Neural cell (in vitro differentiated cells): ENCODE measurements around the gene ZNF407. TPM values are rescaled to one million over a fixed set of nuclear protein-coding genes. Genes with fewer than 3 reads are reported as not detected.

ENCODE experiments used
- H2AFZ ChIP-seq: fragments of 200-600, 300-800 bp; sonication (generic), shearing (Covaris generic); 2 replicates; pipeline ENCODE4 v1.6.0; 2014; ENCODE audit warnings: low read depth, mild to moderate bottlenecking, antibody characterized with exemption, low read length, moderate library complexity
- H3F3A ChIP-seq: fragments of 200-600 bp; shearing (Covaris generic); 2 replicates; pipeline ENCODE4 v1.6.1; 2016; ENCODE audit warnings: mild to moderate bottlenecking, moderate library complexity, mixed read lengths, antibody characterized with exemption, low read length; ENCODE audit not compliant: insufficient read depth, poor library complexity, severe bottlenecking
- H3K27ac ChIP-seq: fragments of 200-600, 300-800 bp; sonication (generic), shearing (Covaris generic); 2 replicates; pipeline ENCODE4 v1.5.1; 2014; ENCODE audit warnings: mild to moderate bottlenecking, low read length, moderate library complexity
- H3K27me3 ChIP-seq: fragments of 300-800, 200-600 bp; sonication (generic), shearing (Covaris generic); 2 replicates; pipeline ENCODE4 v1.6.0; 2014; ENCODE audit warnings: mild to moderate bottlenecking, low read depth, low read length, moderate library complexity; ENCODE audit not compliant: insufficient read depth
- H3K36me3 ChIP-seq: fragments of 300-800, 200-600 bp; sonication (generic), shearing (Covaris generic); 2 replicates; pipeline ENCODE4 v1.5.1; 2014; ENCODE audit warnings: mild to moderate bottlenecking, antibody characterized with exemption, low read length, moderate library complexity; ENCODE audit not compliant: insufficient read depth
- H3K4me2 ChIP-seq: fragments of 300-800, 200-600 bp; sonication (generic), shearing (Covaris generic); 2 replicates; pipeline ENCODE4 v1.6.0; 2014; ENCODE audit warnings: mild to moderate bottlenecking, low read length
- H3K4me3 ChIP-seq: fragments of 300-800, 200-600 bp; sonication (generic), shearing (Covaris generic); 2 replicates; pipeline ENCODE4 v1.5.1; 2014; ENCODE audit warnings: mild to moderate bottlenecking, low read length, moderate library complexity
- H3K79me2 ChIP-seq: fragments of 200-600 bp; shearing (Covaris generic); replicated peaks from 2 replicates; pipeline ENCODE4 v1.6.0; 2014; ENCODE audit warnings: mild to moderate bottlenecking, low read length, moderate library complexity; ENCODE audit not compliant: insufficient read depth
- H3K9ac ChIP-seq: fragments of 300-800, 200-600 bp; sonication (generic), shearing (Covaris generic); 2 replicates; pipeline ENCODE4 v1.6.1; 2016; ENCODE audit warnings: mild to moderate bottlenecking, low read length, mixed read lengths
- H3K9me2 ChIP-seq: fragments of 200-600 bp; shearing (Covaris generic); 2 replicates; pipeline ENCODE4 v1.6.1; 2016; ENCODE audit warnings: mild to moderate bottlenecking, low read length, mixed read lengths; ENCODE audit not compliant: insufficient read depth
- H3K9me3 ChIP-seq: fragments of 200-600, 300-800 bp; sonication (generic), shearing (Covaris generic); 2 replicates; pipeline ENCODE4 v1.6.1; 2016; ENCODE audit warnings: mild to moderate bottlenecking, mixed run types, low read length, moderate library complexity, mixed read lengths
- H4K20me1 ChIP-seq: fragments of 200-600 bp; shearing (Covaris generic); 2 replicates; pipeline ENCODE4 v1.6.1; 2016; ENCODE audit warnings: mild to moderate bottlenecking, mixed run types; ENCODE audit not compliant: insufficient read depth
- EZH2 ChIP-seq: fragments of 200-600, 300-800 bp; shearing (Covaris generic), sonication (generic); IDR thresholded peaks from 2 replicates; pipeline ENCODE4 v1.6.1; 2014; ENCODE audit warnings: antibody characterized with exemption, low read length, borderline replicate concordance, mild to moderate bottlenecking; ENCODE audit not compliant: insufficient read depth, poor library complexity, severe bottlenecking
- MXI1 ChIP-seq: fragments of 450-650 bp; conservative IDR thresholded peaks from 2 replicates; pipeline ENCODE4 v1.6.1; 2014; ENCODE audit warnings: antibody characterized with exemption, mild to moderate bottlenecking; ENCODE audit not compliant: poor library complexity, severe bottlenecking
- RAD21 ChIP-seq: fragments of 450-650 bp; conservative IDR thresholded peaks from 2 replicates; pipeline ENCODE4 v1.6.1; 2014; ENCODE audit warnings: antibody characterized with exemption, mild to moderate bottlenecking, moderate library complexity
- SMC3 ChIP-seq: fragments of 450-650 bp; conservative IDR thresholded peaks from 2 replicates; pipeline ENCODE4 v1.6.1; 2014; ENCODE audit warnings: antibody characterized with exemption, mild to moderate bottlenecking, moderate library complexity; ENCODE audit not compliant: poor library complexity
- TAF1 ChIP-seq: IDR thresholded peaks from 2 replicates; pipeline ENCODE4 v1.6.1; 2012; ENCODE audit warnings: low read depth
- polyA plus RNA-seq: library from polyadenylated mRNA; depleted of rRNA; stranded (reverse); fragments of >200 nt; gene quantifications from 2 replicates; pipeline ENCODE4 v1.2.3, GENCODE V29; 2014
- TF ChIP-seq, protein P1 (sequence below): fragments of 450-650 bp; IDR thresholded peaks from 2 replicates; pipeline ENCODE4 v1.5.1; 2014; ENCODE audit warnings: antibody characterized with exemption, mild to moderate bottlenecking, moderate library complexity; ENCODE audit not compliant: poor library complexity, severe bottlenecking
- TF ChIP-seq, protein P2 (sequence below): IDR thresholded peaks from 2 replicates; pipeline ENCODE4 v1.6.1; 2012; ENCODE audit warnings: borderline replicate concordance

ZNF407 gene
- polyA plus RNA-seq, 1 donor from 2014 or later, result 2.9 TPM

DNA sequence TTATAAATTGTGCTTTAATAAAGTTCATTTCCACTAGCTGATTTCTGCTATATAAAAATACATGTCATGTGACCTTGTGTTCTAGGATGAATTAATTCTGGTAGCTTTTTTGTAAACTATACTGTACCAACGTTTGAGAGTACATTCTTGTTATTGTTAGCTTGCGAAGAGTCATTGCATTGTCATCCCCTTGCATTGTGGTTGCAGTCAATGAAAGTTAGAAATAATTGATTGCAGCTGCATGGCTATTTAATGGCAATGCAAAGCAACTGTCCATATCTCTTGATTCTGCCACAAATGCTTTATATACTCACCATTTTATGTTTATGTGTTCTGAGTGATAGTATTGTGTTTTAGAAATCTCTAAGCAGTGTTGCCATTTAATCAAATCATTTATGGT lies 91.6 kb downstream of the ZNF407 start:
- Histone ChIP-seq H3K4me3 (no peak overlapping the region), H3K9me2 (no peaks in the 10 kb centered on the region), H3K79me2 (no peaks in the 10 kb centered on the region), H3K36me3 (no peaks in the 10 kb centered on the region), H3K4me2 (no peak overlapping the region), H3K9me3 (no peaks in the 10 kb centered on the region), H4K20me1 (no peaks in the 10 kb centered on the region), H3K27ac (no peak overlapping the region), H3K9ac (no peak overlapping the region), H3K27me3 (no peaks in the 10 kb centered on the region), H2AFZ (no peak overlapping the region), H3F3A (no peaks in the 10 kb centered on the region)
- TF ChIP-seq SMC3 (no peak), TAF1 (no peak), EZH2 (no peak)
- TF ChIP-seq, protein P1, sequence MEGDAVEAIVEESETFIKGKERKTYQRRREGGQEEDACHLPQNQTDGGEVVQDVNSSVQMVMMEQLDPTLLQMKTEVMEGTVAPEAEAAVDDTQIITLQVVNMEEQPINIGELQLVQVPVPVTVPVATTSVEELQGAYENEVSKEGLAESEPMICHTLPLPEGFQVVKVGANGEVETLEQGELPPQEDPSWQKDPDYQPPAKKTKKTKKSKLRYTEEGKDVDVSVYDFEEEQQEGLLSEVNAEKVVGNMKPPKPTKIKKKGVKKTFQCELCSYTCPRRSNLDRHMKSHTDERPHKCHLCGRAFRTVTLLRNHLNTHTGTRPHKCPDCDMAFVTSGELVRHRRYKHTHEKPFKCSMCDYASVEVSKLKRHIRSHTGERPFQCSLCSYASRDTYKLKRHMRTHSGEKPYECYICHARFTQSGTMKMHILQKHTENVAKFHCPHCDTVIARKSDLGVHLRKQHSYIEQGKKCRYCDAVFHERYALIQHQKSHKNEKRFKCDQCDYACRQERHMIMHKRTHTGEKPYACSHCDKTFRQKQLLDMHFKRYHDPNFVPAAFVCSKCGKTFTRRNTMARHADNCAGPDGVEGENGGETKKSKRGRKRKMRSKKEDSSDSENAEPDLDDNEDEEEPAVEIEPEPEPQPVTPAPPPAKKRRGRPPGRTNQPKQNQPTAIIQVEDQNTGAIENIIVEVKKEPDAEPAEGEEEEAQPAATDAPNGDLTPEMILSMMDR, result no peak

DNA sequence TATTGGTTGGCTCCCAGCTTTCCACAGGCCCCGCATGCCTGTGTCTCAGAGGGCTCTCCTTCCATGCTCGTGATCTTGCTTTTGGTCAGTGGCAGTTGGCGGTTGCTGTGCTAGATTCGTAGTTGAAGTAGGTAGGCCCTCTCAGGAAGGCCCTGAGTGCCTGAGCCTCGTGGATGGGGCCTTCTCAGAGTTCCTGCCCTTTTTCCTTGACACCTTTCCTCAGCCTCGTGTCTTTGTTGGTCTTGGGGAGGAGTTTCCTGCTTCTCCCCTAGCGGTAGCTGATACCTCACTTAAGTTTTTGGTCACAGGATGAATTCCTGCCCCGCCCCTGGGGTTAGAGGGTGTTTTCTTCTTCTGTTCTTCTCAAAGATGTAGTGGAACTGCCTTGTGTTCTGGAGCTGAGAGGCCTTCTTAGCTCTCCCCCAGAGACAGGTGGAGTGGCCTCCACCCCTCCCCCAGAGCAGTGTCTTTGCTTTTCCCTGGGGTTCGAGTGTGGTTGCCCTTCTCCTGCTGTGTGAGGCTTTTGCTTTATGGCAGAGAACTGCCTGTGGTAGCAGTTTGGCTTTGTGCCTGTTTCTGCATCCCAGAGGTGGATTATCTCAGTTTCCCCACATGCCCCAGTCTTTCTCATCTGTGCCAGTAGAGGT lies 94.8 kb downstream of the ZNF407 start:
- H3K36me3 ChIP-seq, result no peaks in the 10 kb centered on the region

DNA sequence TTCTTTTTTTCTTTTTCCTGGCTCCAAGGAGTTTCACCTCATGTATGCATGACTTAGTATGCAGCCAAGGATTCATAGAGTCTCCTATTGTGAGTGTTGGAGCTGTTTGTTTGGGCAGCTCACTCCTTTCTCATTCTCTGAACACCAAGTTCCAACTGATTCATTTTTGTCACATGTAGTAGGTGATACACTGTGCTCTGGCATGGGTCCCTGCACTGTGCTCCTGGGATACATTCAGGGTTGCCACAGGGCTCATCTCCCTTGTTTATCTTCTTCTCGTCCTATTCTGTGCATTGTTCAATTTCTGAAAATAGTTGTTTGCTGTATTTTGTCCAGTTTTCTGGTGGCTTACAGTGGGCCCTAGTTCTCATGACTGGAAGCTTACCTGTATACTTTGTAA lies 96.8 kb downstream of the ZNF407 start:
- H3K9me3 ChIP-seq, result no peaks in the 10 kb centered on the region
- no peak overlapping the region for H3K27ac ChIP-seq
- H3K4me3 ChIP-seq, result no peak overlapping the region
- TF ChIP-seq SMC3 (no peak), RAD21 (no peak), EZH2 (no peak), MXI1 (no peak), TAF1 (no peak)
- TF ChIP-seq, protein P1, result no peak
- TF ChIP-seq, protein P2, sequence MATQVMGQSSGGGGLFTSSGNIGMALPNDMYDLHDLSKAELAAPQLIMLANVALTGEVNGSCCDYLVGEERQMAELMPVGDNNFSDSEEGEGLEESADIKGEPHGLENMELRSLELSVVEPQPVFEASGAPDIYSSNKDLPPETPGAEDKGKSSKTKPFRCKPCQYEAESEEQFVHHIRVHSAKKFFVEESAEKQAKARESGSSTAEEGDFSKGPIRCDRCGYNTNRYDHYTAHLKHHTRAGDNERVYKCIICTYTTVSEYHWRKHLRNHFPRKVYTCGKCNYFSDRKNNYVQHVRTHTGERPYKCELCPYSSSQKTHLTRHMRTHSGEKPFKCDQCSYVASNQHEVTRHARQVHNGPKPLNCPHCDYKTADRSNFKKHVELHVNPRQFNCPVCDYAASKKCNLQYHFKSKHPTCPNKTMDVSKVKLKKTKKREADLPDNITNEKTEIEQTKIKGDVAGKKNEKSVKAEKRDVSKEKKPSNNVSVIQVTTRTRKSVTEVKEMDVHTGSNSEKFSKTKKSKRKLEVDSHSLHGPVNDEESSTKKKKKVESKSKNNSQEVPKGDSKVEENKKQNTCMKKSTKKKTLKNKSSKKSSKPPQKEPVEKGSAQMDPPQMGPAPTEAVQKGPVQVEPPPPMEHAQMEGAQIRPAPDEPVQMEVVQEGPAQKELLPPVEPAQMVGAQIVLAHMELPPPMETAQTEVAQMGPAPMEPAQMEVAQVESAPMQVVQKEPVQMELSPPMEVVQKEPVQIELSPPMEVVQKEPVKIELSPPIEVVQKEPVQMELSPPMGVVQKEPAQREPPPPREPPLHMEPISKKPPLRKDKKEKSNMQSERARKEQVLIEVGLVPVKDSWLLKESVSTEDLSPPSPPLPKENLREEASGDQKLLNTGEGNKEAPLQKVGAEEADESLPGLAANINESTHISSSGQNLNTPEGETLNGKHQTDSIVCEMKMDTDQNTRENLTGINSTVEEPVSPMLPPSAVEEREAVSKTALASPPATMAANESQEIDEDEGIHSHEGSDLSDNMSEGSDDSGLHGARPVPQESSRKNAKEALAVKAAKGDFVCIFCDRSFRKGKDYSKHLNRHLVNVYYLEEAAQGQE, result no peak
- no peaks in the 10 kb centered on the region for H3K9me2 ChIP-seq
- no peaks in the 10 kb centered on the region for H3K27me3 ChIP-seq
- no peak overlapping the region for H3K4me2 ChIP-seq
- no peak overlapping the region for H2AFZ ChIP-seq
- H3K36me3 ChIP-seq, result no peaks in the 10 kb centered on the region
- no peaks in the 10 kb centered on the region for H3K79me2 ChIP-seq
- no peaks in the 10 kb centered on the region for H3F3A ChIP-seq
- H3K9ac ChIP-seq, result no peak overlapping the region
- no peaks in the 10 kb centered on the region for H4K20me1 ChIP-seq

More for the DNA sequence above, 94.8 kb downstream of the ZNF407 start:
- Histone ChIP-seq H3K79me2 (no peaks in the 10 kb centered on the region), H2AFZ (no peak overlapping the region), H3K9ac (no peak overlapping the region), H3F3A (no peaks in the 10 kb centered on the region), H3K27ac (no peak overlapping the region), H3K9me2 (no peaks in the 10 kb centered on the region), H3K4me2 (no peak overlapping the region), H3K9me3 (no peaks in the 10 kb centered on the region), H4K20me1 (no peaks in the 10 kb centered on the region), H3K4me3 (no peak overlapping the region), H3K27me3 (no peaks in the 10 kb centered on the region)
- TF ChIP-seq, protein P2, result no peak
